GM19372 (cell line): ENCODE results near the gene BRD1.

ENCODE experiments used
- ATAC-seq: cut with Tn5 transposase; IDR thresholded peaks from one replicate; pipeline ENCODE4 v1.9.1; 2021; ENCODE audit warnings: mild to moderate bottlenecking, low read depth, moderate library complexity; ENCODE audit not compliant: unreplicated experiment

The BRD1 gene

DNA sequence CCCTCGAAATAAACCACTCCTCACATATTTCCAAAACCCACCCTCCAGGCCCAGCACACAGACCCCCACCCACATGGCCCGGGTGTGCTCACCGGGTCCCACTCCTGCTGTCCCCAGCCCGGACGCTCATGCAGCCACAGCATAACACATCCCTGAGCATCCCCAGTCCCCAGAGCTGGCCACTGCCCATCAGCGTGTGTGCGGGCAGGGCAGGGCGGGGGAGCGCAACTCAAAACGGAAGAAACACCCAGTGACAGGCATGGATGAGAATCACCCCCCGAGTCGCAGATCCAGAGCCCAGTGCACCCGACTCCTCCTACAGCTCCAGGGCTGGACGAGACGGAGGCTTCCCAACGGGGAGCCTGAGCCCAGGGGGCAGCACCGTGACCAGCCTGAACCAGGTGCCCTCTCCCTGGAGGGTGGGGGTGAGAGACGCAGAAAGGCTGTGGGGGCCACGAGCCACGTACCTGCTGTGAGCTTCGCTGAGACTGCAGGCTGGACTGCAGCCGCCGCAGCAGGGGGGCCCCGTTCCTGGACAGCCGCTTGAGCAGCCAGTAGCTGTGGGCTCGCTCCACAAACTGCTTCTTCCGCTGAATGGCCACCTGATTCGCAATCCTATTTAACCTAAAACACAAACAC, 23.8 kb downstream of the BRD1 start:
- no peak for ATAC-seq

DNA sequence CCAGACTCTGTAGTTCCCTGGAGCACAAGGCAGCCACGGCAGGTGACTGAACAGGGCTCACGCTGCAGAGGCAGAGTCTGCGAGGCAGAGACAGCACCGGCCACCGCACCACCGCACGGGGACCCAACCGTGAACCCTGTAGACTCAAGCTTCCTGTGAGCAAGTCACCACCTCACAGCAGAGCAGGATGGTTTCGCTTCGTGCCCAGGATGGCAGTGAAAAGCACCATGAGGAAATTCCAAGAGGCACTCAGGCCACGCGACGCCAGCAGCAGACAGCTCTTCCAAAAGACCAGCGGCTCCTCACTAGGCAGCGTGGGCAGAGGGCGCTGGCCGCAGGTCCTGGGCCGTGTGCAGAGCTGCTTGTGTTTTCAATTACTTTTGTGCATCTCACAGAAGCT, 24.5 kb downstream of the BRD1 start:
- no peak for ATAC-seq

DNA sequence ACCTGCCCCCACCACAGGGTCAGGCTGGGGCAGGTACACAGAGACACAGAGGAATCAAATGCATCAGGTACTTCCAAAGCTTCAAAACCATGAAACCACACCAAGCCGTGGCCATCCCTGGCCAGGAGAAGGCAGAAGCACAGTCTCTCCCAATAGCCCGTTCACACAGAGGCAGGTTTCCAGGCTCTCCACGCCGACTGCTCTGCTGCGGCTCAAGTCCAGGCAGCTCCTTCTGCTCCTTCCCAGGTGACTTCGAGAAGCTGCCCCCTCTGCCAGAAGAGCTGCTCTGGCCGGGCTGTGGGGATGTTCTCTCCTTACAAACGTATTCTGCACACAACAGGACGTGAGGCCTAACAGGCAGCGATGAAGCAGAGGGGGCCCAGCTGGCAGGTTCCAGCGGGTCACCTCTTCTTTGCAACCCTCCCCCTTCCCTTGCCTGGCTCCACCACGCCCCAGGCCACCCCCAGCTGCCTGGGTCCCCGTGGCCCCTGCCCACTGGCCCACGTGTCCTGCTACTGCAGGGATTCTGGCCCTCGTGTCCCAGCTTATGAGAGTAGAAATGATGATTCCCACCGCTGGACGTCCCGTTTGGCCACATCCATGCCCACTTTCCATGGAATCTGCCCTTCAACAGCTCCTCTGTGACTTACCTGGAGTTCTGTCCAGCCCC, 26.1 kb downstream of the BRD1 start:
- ATAC-seq: no peak

DNA sequence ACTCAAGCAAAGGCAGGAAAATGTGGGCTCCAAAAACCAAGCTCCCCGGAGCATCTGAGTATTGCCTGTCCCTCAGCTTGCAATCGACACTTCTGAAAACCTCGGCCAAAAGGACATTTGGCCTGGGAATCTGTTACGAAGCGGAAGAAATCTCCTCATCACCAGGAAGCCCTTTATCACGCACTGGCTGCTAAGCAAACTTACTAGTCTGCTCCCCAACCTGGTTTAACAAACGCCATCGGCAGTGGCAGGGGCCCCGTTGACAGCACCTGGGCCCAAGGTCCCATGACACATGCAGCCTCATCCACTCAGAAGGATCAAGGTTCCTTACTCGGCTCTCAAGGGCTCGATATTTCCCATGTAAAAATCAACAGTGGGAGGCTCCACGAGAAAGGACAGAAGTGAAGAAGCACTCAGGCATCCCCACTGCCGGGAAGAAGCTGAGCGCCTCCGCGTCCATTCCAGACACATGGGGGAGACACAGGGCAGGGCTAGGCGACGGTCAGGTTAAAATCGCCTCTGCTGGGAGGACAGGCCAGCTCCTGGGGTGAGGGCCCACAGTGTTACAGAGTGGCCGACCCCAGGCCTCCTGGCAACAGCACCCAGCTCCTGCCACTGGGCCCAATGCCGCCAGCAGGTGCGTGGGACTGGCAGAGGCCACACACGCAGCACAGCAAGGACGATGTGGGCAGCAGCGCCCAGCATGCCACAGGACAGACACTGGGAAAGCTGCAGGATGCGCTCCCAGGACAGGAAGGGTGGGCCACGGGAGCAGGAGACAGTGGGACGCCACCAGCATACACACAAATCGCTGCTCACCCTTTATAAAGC, 27.1 kb downstream of the BRD1 start:
- ATAC-seq: no peak

DNA sequence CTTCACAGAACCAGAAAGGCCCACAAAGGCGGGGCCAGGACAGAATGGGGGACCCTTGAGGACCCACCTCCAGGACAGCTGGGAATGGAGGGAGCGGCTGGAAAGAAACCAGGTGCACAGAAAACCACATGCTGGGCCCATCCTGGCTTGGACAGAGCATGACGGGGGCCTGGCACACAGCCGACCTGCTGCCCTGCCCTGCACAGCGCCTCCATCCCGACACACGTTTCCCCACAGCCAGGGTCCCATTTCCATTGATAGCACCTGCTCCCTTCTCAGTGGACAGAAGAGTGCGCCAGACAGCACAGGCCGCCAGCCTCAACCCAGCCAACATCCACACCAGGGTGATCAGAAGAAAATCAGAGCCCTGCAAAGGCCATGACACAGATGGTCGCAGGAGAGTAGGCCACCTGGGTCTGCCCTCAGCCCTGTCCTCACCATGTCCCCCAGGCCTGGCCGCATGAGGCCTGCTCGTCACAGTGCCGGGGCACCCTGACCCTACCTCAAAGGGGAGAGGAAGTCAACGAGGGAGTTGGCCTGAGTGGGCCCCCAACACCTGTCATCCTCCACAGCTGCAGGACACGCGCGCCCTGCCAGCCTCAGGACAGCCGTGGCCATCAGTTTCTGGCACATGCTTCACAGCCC, 28.1 kb downstream of the BRD1 start:
- no peak for ATAC-seq

DNA sequence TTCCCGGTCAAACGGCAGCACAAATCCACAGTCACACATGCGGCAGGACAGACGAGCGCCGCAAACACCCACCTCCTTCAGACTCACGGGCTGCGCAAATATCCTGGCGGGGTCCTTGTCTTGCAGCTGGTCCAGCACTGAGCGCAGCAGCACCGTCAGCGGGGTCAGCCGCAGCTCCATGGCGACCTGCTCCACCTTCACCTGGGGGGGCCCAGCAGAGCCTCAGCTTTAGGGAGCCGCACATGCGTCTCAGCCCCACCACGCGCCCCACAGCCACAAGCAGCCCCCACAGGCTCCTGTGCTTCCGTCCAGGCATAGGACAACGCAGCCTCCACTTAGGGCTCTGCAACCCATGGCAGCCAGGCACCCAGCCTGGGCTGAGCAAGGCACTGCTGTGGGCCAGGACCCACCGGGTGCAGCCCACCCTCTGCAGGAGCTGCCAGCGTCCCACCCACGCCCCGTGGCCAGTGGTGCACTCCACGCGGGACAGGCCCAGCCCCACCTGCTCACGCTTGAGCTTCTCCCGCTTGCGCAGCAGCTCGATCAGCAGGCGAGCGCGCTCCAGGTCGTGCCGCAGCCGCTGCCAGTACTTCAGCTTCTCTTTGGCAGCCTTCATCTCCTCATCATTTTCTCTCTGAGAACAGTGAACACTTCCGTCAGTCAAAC, 29.1 kb downstream of the BRD1 start:
- no peak for ATAC-seq

DNA sequence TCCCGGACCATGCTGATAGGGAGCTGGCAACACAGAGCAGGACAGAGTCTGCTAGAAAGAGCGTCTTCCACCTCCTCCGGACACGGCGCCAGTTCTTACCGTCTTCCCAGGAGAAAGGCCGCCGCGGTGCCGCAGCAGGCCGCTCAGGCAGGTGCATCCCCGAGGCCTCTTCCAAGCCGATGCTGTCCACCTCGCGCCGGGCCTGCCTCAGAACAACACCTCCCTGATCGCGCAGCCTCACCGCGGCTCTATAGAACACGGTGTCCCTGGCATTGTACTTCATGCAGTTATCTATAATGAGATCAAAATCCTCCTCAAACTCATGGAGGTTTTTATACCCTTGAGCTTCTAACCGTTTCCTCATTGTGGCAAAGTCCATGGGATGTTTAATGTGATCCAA, 30.0 kb downstream of the BRD1 start:
- no peak for ATAC-seq

DNA sequence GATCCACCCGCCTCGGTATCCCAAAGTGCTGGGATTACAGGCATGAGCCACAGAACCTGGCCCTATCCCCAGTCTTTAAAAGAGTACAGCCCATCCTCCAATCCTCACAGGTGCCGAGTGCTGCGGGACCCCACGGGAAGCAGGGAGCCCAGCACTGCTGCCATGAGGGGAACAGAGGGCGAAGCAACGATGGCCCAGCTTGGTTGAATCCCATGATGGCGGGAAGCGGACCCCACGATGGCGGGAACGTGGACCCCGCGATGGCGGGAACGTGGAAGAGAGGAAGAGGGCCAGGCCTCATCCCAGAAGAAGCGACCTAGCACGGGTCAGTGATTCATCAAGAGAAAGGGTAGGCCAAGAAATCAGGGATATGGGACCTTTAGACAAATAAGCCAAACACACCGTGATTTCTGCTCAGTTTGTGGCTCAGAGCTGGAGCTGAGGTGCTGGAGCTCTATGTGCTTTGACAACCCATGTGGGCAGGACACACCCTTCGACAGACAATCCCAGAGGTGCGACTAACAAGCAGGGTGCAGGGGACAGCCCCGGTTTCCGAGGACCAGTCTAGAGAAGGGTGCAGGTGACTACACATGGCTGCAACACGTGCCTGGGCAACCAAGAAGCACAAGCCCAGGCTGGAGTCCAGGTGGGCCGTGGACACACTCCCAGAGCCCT, 30.9 kb downstream of the BRD1 start:
- ATAC-seq: no peak

DNA sequence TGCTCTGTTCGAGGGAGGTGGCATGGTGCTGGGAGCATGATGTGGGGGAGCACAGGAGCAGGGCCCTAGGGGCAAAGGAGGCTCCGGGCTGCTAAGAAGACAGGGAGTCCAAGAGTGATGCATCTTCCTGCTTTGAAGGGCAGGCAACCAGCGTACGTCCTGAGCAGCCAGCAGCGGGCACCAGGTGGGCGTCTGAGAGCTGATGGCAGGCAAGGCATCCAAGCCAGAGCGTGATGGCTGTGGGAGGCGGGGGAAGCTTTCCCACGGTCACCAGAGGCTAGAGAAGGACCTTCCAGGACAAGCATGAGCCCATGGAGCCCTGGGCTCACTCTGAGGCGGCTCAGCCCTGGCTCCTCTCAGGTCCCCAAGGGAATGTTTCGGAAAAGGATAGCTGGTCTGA, 32.2 kb downstream of the BRD1 start:
- no peak for ATAC-seq

DNA sequence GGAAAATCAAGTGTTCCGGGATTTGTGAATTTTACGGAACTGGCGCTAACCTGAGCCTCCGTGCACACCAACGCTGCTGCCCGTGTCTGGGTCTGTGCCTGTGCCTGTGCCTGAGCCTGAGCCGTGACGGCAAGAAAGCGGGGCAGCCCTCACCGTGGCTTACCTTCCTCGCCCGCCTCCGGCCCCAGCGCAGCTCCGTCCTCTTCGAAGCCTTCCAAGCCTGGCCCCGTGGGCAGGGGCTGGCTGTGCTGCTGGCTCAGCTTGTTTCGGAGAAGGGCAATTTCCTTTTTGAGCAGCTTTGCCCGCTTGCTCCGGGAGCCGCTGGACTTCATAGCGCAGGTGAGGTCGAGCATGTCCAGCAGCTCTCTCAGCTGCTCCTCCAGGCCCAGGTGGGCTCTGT, 33.8 kb downstream of the BRD1 start:
- no peak for ATAC-seq

DNA sequence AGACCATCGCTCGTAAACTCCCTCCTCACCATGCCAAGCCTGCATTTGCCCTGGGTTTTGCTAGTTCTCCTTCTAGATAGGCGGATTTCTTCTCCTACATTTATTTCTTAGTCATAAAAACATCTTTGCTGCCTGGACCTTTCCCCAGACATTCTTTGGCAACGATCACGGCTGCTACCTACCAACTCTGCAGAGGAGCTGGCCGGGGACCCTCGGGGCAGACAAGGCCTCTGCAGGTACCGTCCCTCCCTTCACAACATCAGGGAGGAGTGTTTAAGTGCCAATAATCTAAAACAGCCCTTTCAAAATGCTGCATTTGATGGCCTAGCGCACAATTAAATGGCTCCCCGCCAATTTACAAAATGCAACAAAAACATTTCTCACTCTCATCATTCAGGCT, 34.4 kb downstream of the BRD1 start:
- ATAC-seq: no peak

DNA sequence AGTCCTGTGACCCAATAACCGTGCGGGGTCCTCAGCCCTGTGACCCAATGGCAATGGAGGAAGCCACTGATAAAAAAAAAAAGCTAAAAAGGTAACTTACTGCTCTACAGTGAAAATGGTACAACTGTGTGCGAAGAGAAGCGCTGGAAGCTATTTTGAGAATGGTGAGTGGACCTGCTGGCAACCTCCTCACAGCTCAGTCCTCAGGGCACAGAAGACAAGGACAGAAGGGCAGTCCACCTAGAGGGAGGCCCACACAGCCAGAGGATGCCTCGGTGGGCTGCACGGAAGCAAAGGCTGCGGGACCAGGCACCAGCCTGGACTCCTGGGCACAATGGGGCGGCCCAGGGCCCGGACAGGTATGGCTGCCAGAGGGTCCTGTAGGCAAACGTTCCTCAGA, 35.6 kb downstream of the BRD1 start:
- no peak for ATAC-seq

DNA sequence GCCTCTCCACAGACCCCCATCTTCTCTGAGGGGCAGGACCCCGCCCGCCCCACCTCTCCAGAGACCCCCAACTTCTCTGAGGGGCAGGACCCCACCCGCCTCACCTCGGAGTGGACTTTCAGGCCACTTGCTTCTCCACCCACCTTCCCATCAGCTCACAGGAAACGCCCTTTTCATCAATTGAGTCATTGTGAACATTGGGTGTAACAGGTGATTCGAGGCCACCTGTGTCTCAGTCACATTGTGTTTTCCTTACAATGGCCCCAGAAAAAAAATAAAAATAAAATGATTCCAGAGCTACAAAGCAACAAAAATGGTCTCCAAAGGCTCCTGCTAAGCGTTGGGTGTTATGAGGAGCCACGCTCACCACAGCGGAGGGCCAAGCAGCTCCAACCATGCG, 36.0 kb downstream of the BRD1 start:
- no peak for ATAC-seq

DNA sequence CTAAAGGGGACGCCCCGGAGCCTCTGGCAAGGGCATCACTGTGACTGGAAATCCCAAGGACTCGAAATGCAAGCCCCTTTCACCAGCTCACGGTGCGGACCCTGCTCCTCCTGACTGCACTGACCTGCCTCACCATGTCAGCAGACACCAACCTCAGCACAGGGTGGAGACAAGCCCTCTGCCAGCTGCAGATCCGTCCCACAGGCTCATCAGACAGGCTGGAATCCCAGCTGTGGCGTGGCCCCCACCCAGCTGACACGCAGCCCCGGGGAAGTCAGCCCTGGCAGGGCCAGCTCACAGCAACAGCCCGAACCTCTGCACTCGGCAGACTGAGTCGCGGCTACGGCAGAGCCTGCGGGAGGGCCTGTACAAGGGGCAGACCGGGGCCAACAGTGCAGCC, 36.8 kb downstream of the BRD1 start:
- ATAC-seq: no peak

DNA sequence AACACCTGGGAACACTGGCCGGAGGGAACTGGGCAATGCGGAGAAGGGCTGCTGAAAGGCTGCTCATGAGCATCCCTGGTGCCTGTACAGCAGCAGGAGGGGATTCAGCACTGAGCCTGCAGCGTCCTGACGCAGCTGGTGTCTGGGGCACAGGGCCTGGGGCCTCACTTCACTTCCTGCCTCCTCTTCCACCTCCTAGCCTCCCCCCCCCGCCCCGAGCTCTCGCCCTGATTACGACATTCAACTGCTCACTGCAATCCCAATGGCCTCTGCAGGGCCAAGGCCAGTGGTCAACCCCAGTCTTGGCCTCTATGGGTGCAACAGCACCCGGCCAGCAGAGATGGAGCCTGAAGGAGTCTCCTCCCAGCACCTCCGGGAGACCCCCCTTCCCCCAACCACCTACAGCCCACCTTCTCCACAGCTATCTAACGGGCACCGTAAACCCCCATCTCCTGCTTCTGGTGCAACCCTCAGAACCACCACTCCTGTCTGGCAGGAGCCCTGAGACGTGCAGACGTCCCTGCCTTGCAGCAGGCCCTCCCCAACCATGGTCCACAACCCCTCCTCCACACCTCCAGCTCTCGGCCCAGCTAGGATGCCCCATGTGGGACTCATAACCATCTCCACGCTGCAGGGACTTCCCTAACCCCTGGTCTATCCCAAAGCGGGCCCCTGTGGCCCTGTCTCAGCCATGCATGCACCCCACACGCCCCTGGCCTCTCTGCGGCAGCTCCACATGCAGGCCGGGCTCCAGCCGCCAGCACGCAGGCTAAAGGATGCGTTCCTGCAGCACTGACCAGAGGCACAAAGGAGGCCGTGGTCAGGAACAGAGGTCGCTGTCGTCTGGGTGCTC, 38.2 kb downstream of the BRD1 start:
- ATAC-seq: no peak

DNA sequence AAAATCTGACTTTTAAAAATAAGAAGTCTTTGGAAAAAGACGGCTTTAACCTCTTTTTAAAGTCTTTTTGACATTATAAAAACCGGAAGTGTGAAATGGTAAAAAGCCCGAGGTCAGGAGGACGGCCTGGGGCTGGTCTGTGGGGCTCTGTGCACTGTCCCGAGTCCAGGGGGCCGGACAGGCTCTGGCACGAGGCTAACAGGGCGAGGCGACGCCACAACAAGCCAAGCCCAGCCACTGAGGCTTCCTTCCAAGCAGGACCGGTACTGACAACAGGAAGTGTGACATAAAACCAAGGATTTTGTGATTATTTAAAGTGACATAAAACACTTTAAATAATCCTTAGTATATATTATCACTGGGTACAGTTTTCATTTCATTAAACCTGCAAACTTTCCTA, 39.2 kb downstream of the BRD1 start:
- no peak for ATAC-seq

DNA sequence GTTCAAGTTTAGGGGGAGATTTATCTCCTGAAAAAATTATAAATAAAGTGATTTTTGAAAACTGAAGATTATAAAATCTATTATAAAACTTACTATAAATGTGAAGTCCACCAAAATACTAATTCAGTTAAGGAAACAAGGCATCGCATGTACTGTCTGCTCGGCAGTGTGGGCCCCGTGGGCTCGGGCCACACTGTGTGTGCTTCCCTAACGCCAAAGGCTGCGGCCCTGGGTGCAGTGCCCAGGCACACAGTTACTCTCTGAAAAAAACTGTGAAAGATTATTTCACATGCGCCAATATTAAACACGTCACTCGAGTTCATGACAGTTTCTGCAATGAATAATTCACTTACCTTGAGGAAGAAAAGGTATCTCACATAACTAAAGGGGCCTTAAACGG, 39.8 kb downstream of the BRD1 start:
- ATAC-seq: no peak

DNA sequence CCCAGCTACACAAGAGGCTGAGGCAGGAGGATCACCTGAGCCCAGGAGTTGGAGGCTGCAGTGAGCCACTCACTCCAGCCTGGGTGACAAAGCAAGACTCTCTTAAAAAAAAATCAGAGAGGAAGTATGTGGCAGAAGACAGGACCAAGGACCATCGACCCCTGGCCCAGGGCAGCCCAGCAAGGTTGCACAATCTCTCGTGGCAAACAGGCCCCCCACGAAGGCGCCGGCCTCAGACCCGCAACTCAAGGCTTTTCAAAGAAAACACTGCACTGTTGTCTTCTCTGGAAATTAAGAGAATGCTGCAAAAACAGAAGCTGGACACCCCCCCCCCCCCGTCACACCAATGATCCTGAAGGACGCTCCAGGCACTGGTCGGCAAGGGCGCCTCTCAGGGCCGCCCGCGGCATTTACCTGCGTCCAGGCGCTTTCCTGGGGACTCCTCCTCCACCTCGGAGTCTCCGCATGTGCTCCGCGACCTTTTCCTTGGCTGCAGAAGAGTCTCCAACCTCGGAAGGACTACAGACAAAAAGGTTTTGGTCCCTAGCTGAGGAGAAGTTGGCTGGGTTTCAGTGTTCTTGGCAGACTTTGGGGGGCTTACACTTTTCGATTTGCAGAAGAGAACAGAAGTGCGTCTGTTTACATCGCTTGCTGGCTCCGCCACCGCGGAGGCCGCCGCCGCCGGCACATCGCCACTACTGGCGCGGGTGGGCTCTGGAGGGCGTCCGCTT, 40.5 kb downstream of the BRD1 start:
- no peak for ATAC-seq
